ENCODE results near the gene UGT2B7. TPM values are rescaled to one million over a fixed set of nuclear protein-coding genes. Genes with fewer than 3 reads are reported as not detected.

Gene UGT2B7
- polyA plus RNA-seq, 1 of the 3 experiments (the other 2 are of a cell fraction), result not detected

DNA sequence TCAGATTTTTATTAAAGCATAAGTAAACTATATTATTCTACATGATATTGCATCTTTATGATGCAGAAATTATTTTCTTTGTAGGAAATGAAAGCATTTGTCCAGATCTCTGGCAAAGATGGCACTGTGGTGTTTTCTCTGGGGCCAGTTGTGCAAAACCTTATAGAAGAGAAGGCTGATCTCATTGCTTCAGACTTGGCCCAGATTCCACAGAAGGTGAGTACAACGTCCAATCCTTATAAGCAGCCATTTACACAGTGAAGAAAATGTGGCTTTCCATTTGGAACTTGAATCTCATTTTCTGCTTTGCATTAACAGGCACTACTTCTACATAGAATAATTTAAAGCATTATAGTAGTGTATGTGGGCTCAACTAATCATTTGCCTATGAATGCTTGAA lies 6.9 kb upstream of the UGT2B7 start:
- Histone ChIP-seq H3K36me3 (replicated peaks in 1 of 2; ENCODE audit: control insufficient read depth in 1 of 2, insufficient read depth in 2 of 2, low read length in 1 of 2) (no peaks in the 10 kb centered on the region), H3K4me3 (ENCODE audit: low read depth in 2 of 2, low read length in 1 of 2) (no peak overlapping the region), H3K27ac (ENCODE audit: low read depth in 2 of 2, low read length in 1 of 2) (no peak overlapping the region), H3K9me3 (no peaks in the 10 kb centered on the region), H4K20me1 (ENCODE audit: insufficient read depth) (no peaks in the 10 kb centered on the region), H3K4me2 (no peak overlapping the region), H3K4me1 (ENCODE audit: control insufficient read depth in 1 of 2, insufficient read depth in 2 of 2, low read depth in 1 of 2, low read length in 1 of 2) (no peaks in the 10 kb centered on the region), H3K79me2 (ENCODE audit: insufficient read depth) (no peaks in the 10 kb centered on the region), H3F3A (replicated peaks; ENCODE audit: insufficient read depth) (no peaks in the 10 kb centered on the region), H3K9me2 (no peaks in the 10 kb centered on the region), H3K27me3 (ENCODE audit: insufficient read depth) (no peaks in the 10 kb centered on the region), H2AFZ (ENCODE audit: low read depth) (no peak overlapping the region), H3K9ac (no peak overlapping the region)
- ChIA-PET POLR2A (no interaction called here), CTCF (interaction anchor here (0.6 to 1.2 kb wide), 2 partner anchors 8 to 9 kb away, joined by 3 to 4 read pairs; no protein-coding TSS in a partner anchor)
- DNase-seq, result no peak
- WGBS (ENCODE audit: low lambda C conversion rate), result 14% methylated on average over 1 of the region's 1 CpG
- TF ChIP-seq EZH2phosphoT487 (IDR thresholded peaks at IDR 0.05; ENCODE audit: borderline replicate concordance, low read depth), result no peak
- no peak for TF ChIP-seq SMC3 (IDR thresholded peaks at IDR 0.05; ENCODE audit: low read depth, low read length)
- no peak for TF ChIP-seq TCF12 (IDR thresholded peaks at IDR 0.05)
- TF ChIP-seq TAF1 (IDR thresholded peaks at IDR 0.05; ENCODE audit: borderline replicate concordance, low read depth, low read length), result no peak
- TF ChIP-seq FOXJ3 (CRISPR knock-in tag; IDR thresholded peaks at IDR 0.05), result no peak
- TF ChIP-seq FOSL2 (IDR thresholded peaks at IDR 0.05; ENCODE audit: borderline replicate concordance, low read depth), result no peak
- TF ChIP-seq, protein P1, sequence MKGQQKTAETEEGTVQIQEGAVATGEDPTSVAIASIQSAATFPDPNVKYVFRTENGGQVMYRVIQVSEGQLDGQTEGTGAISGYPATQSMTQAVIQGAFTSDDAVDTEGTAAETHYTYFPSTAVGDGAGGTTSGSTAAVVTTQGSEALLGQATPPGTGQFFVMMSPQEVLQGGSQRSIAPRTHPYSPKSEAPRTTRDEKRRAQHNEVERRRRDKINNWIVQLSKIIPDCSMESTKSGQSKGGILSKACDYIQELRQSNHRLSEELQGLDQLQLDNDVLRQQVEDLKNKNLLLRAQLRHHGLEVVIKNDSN (IDR thresholded peaks at IDR 0.05; ENCODE audit: borderline replicate concordance, low read depth), result no peak
- TF ChIP-seq RAD21 (IDR thresholded peaks at IDR 0.05; ENCODE audit: low read length), result no peak
- TF ChIP-seq USF2 (IDR thresholded peaks at IDR 0.05; ENCODE audit: borderline replicate concordance, low read depth, low read length), result no peak
- TF ChIP-seq, protein P2, sequence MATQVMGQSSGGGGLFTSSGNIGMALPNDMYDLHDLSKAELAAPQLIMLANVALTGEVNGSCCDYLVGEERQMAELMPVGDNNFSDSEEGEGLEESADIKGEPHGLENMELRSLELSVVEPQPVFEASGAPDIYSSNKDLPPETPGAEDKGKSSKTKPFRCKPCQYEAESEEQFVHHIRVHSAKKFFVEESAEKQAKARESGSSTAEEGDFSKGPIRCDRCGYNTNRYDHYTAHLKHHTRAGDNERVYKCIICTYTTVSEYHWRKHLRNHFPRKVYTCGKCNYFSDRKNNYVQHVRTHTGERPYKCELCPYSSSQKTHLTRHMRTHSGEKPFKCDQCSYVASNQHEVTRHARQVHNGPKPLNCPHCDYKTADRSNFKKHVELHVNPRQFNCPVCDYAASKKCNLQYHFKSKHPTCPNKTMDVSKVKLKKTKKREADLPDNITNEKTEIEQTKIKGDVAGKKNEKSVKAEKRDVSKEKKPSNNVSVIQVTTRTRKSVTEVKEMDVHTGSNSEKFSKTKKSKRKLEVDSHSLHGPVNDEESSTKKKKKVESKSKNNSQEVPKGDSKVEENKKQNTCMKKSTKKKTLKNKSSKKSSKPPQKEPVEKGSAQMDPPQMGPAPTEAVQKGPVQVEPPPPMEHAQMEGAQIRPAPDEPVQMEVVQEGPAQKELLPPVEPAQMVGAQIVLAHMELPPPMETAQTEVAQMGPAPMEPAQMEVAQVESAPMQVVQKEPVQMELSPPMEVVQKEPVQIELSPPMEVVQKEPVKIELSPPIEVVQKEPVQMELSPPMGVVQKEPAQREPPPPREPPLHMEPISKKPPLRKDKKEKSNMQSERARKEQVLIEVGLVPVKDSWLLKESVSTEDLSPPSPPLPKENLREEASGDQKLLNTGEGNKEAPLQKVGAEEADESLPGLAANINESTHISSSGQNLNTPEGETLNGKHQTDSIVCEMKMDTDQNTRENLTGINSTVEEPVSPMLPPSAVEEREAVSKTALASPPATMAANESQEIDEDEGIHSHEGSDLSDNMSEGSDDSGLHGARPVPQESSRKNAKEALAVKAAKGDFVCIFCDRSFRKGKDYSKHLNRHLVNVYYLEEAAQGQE (IDR thresholded peaks at IDR 0.05; ENCODE audit: low read depth, low read length), result no peak
- no peak for TF ChIP-seq EP300 (IDR thresholded peaks at IDR 0.05; ENCODE audit: borderline replicate concordance in 1 of 2, low read depth in 1 of 2, low read length in 1 of 2)
- no peak for TF ChIP-seq NRF1 (IDR thresholded peaks at IDR 0.05; ENCODE audit: low read depth, low read length)

GRCh38 chr4:69092190-69092589 lies 4.1 kb upstream of the UGT2B7 start:
- H3K9me3 ChIP-seq, result no peaks in the 10 kb centered on the region
- H3K9me2 ChIP-seq, result no peaks in the 10 kb centered on the region
- CTCF ChIA-PET, result no interaction called here
- H3F3A ChIP-seq (replicated peaks; ENCODE audit: insufficient read depth), result peaks cover 3% of the 10 kb centered on the region
- H2AFZ ChIP-seq (ENCODE audit: low read depth), result no peak overlapping the region
- H3K4me2 ChIP-seq, result no peak overlapping the region
- DNase-seq, result no peak
- H3K27me3 ChIP-seq (ENCODE audit: insufficient read depth), result no peaks in the 10 kb centered on the region
- H3K36me3 ChIP-seq (replicated peaks in 1 of 2; ENCODE audit: control insufficient read depth in 1 of 2, insufficient read depth in 2 of 2, low read length in 1 of 2), result no peaks in the 10 kb centered on the region
- no peaks in the 10 kb centered on the region for H3K4me1 ChIP-seq (ENCODE audit: control insufficient read depth in 1 of 2, insufficient read depth in 2 of 2, low read depth in 1 of 2, low read length in 1 of 2)
- no peak overlapping the region for H3K9ac ChIP-seq
- no peaks in the 10 kb centered on the region for H3K79me2 ChIP-seq (ENCODE audit: insufficient read depth)
- POLR2A ChIA-PET, result no interaction called here
- no peak overlapping the region for H3K4me3 ChIP-seq (ENCODE audit: low read depth in 2 of 2, low read length in 1 of 2)
- no peak overlapping the region for H3K27ac ChIP-seq (ENCODE audit: low read depth in 2 of 2, low read length in 1 of 2)
- H4K20me1 ChIP-seq (ENCODE audit: insufficient read depth), result no peaks in the 10 kb centered on the region
- WGBS (ENCODE audit: low lambda C conversion rate), result 5% methylated on average over 1 of the region's 1 CpG
- TF ChIP-seq IRF3 (IDR thresholded peaks at IDR 0.05; ENCODE audit: low read depth, low read length), result no peak
- TF ChIP-seq EZH2phosphoT487 (IDR thresholded peaks at IDR 0.05; ENCODE audit: borderline replicate concordance, low read depth), result no peak
- TF ChIP-seq TEAD4 (IDR thresholded peaks at IDR 0.05; ENCODE audit: borderline replicate concordance, insufficient read depth), result no peak
- no peak for TF ChIP-seq CTCF (IDR thresholded peaks at IDR 0.05)
- TF ChIP-seq SMC3 (IDR thresholded peaks at IDR 0.05; ENCODE audit: low read depth, low read length), result no peak
- TF ChIP-seq JUND (IDR thresholded peaks at IDR 0.05), result no peak
- no peak for TF ChIP-seq TCF12 (IDR thresholded peaks at IDR 0.05)
- no peak for TF ChIP-seq CHD2 (IDR thresholded peaks at IDR 0.05; ENCODE audit: low read length, partially characterized antibody)
- no peak for TF ChIP-seq YY1 (IDR thresholded peaks at IDR 0.05; ENCODE audit: low read depth)
- TF ChIP-seq FOSL2 (IDR thresholded peaks at IDR 0.05; ENCODE audit: borderline replicate concordance, low read depth), result no peak
- TF ChIP-seq NFIC (IDR thresholded peaks at IDR 0.05; ENCODE audit: borderline replicate concordance), result no peak
- no peak for TF ChIP-seq NRF1 (IDR thresholded peaks at IDR 0.05; ENCODE audit: low read depth, low read length)
- TF ChIP-seq RFX5 (IDR thresholded peaks at IDR 0.05; ENCODE audit: low read length), result no peak

Data from SK-N-SH (cell line).